ENCODE results near the gene SALL1.

DNA sequence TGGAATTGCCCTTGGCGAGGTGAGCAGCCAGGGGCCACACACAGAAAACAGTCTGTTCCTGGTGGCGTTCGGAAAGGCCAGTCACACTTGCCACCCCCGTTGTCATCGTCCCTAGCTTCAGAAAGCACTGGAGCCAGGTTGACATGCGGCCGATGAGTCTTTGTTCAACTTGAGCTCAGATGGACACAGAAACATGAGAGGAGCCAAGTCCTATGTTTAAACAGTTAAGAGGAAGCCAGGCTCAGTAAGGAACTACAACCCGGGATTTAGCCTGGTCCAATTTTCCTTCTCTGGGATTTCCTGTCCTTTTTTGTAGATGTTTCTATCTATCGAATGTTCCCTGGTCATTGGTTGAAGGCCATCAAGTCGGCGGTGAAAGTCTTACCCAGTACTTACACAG lies 19.5 kb downstream of the SALL1 start:
- TF ChIP-seq CREB1 (CRISPR knock-in tag; IDR thresholded peaks at IDR 0.05; ENCODE audit: low read depth), result no peak
- TF ChIP-seq, protein P1, sequence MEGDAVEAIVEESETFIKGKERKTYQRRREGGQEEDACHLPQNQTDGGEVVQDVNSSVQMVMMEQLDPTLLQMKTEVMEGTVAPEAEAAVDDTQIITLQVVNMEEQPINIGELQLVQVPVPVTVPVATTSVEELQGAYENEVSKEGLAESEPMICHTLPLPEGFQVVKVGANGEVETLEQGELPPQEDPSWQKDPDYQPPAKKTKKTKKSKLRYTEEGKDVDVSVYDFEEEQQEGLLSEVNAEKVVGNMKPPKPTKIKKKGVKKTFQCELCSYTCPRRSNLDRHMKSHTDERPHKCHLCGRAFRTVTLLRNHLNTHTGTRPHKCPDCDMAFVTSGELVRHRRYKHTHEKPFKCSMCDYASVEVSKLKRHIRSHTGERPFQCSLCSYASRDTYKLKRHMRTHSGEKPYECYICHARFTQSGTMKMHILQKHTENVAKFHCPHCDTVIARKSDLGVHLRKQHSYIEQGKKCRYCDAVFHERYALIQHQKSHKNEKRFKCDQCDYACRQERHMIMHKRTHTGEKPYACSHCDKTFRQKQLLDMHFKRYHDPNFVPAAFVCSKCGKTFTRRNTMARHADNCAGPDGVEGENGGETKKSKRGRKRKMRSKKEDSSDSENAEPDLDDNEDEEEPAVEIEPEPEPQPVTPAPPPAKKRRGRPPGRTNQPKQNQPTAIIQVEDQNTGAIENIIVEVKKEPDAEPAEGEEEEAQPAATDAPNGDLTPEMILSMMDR (conservative IDR thresholded peaks at IDR 0.05; ENCODE audit: low read depth in 2 of 2), result no peak
